ENCODE measurements around the gene BCL6. TPM values are rescaled to one million over a fixed set of nuclear protein-coding genes. Genes with fewer than 3 reads are reported as not detected.

BCL6 gene
- total RNA-seq, 1 experiment from 2014 or later, result 10.2 TPM

- no peak for TF ChIP-seq ATF2 (CRISPR knock-in tag; IDR thresholded peaks at IDR 0.05; ENCODE audit: borderline replicate concordance, low read depth)
- no peak for TF ChIP-seq ZNF396 (CRISPR knock-in tag; IDR thresholded peaks at IDR 0.05; ENCODE audit: borderline replicate concordance)
- TF ChIP-seq ZNF121 (CRISPR knock-in tag; IDR thresholded peaks at IDR 0.05), result no peak
- no peak for TF ChIP-seq ZNF671 (CRISPR knock-in tag; IDR thresholded peaks at IDR 0.05)
- TF ChIP-seq ZSCAN18 (CRISPR knock-in tag; IDR thresholded peaks at IDR 0.05), result no peak
- TF ChIP-seq SMAD3 (CRISPR knock-in tag; IDR thresholded peaks at IDR 0.05; ENCODE audit: borderline replicate concordance), result no peak
- no peak for TF ChIP-seq ZNF532 (CRISPR knock-in tag; IDR thresholded peaks at IDR 0.05; ENCODE audit: borderline replicate concordance)
- TF ChIP-seq RORB (CRISPR knock-in tag; IDR thresholded peaks at IDR 0.05), result no peak
- no peak for TF ChIP-seq TEAD4 (CRISPR knock-in tag; IDR thresholded peaks at IDR 0.05)
These were observed 18.8 kb upstream of the BCL6 start (continued) for GRCh38 chr3:187763850-187764648.

GRCh38 chr3:187762792-187763191, 17.5 kb upstream of the BCL6 start:
- DNase-seq (ENCODE audit: low spot score) (no peak), ATAC-seq (no peak)
- H3K27me3 Mint-ChIP-seq (ENCODE audit: low read depth), result no peaks in the 10 kb centered on the region
- ChIA-PET CTCF (interaction anchor here (1.4 kb wide), 1 partner anchor 15 kb away, joined by 4 read pairs; no protein-coding TSS in a partner anchor), POLR2A (no interaction called here)
- H3K4me3 Mint-ChIP-seq, result no peak overlapping the region
- H3K36me3 Mint-ChIP-seq, result no peaks in the 10 kb centered on the region
- no peak overlapping the region for H3K27ac Mint-ChIP-seq
- no peaks in the 10 kb centered on the region for H3K9me3 Mint-ChIP-seq
- H3K4me1 Mint-ChIP-seq, result peaks cover 19% of the 10 kb centered on the region
- TF ChIP-seq E2F5 (CRISPR knock-in tag; IDR thresholded peaks at IDR 0.05) (no peak), KAT7 (CRISPR knock-in tag; IDR thresholded peaks at IDR 0.05; ENCODE audit: borderline replicate concordance) (no peak), RORB (CRISPR knock-in tag; IDR thresholded peaks at IDR 0.05) (no peak), ATF6 (CRISPR knock-in tag; IDR thresholded peaks at IDR 0.05) (no peak), SMAD3 (CRISPR knock-in tag; IDR thresholded peaks at IDR 0.05; ENCODE audit: borderline replicate concordance) (no peak), TP53 (CRISPR knock-in tag; IDR thresholded peaks at IDR 0.05) (no peak), CTCF (IDR thresholded peaks at IDR 0.05) (no peak), ATF1 (CRISPR knock-in tag; IDR thresholded peaks at IDR 0.05) (no peak), NR1H2 (CRISPR knock-in tag; IDR thresholded peaks at IDR 0.05) (no peak), ETV6 (CRISPR knock-in tag; IDR thresholded peaks at IDR 0.05) (no peak), NFYB (CRISPR knock-in tag; conservative IDR thresholded peaks at IDR 0.05; ENCODE audit: low read depth) (no peak), USF2 (CRISPR knock-in tag; IDR thresholded peaks at IDR 0.05) (no peak), IRF1 (CRISPR knock-in tag; IDR thresholded peaks at IDR 0.05) (no peak), MLX (CRISPR knock-in tag; IDR thresholded peaks at IDR 0.05) (no peak)

All from WTC11 (cell line).